ENCODE data around the gene EXOC8.

The EXOC8 gene

DNA sequence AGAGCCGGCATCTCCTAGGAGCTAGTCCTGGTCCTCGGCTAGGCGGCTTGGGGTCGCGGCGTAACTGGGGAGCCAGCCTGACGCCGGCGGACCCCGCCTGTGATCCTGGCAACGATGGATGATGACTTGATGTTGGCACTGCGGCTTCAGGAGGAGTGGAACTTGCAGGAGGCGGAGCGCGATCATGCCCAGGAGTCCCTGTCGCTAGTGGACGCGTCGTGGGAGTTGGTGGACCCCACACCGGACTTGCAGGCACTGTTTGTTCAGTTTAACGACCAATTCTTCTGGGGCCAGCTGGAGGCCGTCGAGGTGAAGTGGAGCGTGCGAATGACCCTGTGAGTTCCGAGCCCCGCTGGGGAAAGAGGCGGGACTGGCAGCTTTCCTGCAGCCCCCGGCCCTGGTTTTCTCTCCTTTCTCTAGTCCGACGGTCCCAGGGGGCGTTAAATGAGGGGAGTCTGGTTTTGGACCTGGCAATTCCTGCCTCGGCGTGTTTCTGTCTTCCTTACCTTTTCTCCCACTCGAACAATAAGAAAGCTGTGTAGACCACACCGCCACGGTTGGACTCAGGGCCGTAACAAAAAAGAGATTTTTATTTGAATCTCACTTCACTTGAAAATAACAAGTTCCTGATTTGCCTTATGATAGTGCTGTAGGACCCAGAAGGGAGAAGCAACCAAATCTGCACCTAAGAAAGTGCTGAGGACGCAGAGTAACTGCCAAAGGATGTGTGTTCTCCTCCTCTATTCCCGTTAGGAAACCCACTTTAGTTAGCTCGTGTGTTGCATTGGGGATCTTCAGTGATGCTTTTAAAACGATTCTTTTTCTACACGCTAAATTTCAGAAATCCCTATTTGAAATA, 847 bp upstream of the EXOC8 start, which contains the start of gene SPRTN:
SPRTN (plus strand) TSS at position 24 of the 859 bp plus-strand sequence; CDS start at position 115, 91 bp downstream.
- H3K4me3 ChIP-seq (replicated peaks in 1 of 2; ENCODE audit: low read depth in 2 of 2, low read length in 2 of 2) = peak within 1 kb of the TSS; percentile 93 to 99
- peak in 1 of 2 donors; percentile 22 for DNase-seq (ENCODE audit: low read depth in 2 of 2)
- TF ChIP-seq CTCF (IDR thresholded peaks at IDR 0.05; ENCODE audit: low read depth, low read length) = no peak

GRCh38 chr1:231337043-231337471, 595 bp downstream of the EXOC8 start:
- DNase-seq (ENCODE audit: low read depth in 2 of 2) = no peak
- no peak for TF ChIP-seq CTCF (IDR thresholded peaks at IDR 0.05; ENCODE audit: low read depth, low read length)

DNA sequence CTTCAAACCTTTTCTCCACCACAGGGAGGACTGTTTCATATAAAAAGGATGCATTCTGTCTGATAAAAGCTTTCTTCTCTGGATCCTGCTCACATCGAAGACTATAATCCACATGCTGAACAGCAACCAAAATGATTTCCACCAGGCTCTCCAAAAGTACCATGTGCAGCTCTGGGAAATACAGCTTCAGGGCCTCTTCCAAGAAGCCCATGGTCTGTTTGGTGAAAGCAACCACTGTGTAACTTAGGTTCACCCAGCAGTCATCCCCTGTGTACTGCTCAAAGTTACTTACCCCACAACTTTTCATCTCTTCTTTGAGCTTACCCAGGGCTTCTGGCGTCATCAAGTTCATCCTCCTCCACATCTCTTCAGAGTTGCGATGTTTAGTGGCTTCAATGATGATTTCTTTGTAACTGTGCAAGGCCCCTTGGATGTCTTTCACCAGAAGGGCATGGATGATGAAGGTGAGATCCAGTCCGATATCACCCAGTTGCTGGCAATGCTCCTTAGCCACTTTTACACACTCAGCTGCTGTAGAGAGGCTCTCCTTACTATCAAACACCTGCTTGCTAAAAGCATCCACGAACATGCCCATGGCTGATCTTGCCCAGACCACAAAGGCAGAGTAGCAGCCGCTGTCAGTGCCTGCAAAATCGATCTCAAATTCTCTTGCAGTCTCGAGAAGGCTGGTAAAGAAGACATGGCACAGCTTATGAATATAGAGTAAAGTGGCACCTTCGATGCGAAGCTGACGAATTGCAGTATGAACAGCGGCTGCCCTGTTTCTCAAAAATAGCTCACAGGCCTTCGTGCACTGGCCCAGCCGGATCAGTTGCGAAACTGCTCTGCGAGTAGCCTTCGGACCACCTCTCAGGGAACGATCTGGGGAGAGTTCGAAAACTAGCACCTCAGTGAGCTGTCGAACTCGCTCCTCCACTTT, 1.7 kb downstream of the EXOC8 start:
- TF ChIP-seq CTCF (IDR thresholded peaks at IDR 0.05; ENCODE audit: low read depth, low read length) = no peak
- DNase-seq (ENCODE audit: low read depth in 2 of 2) = no peak
- H3K4me3 ChIP-seq (replicated peaks in 1 of 2; ENCODE audit: low read depth in 2 of 2, low read length in 2 of 2) = peak overlapping the region; percentile 93 to 99

More at GRCh38 chr1:231337043-231337471, 595 bp downstream of the EXOC8 start:
- peak overlapping the region; percentile 93 to 99 for H3K4me3 ChIP-seq (replicated peaks in 1 of 2; ENCODE audit: low read depth in 2 of 2, low read length in 2 of 2)

DNA sequence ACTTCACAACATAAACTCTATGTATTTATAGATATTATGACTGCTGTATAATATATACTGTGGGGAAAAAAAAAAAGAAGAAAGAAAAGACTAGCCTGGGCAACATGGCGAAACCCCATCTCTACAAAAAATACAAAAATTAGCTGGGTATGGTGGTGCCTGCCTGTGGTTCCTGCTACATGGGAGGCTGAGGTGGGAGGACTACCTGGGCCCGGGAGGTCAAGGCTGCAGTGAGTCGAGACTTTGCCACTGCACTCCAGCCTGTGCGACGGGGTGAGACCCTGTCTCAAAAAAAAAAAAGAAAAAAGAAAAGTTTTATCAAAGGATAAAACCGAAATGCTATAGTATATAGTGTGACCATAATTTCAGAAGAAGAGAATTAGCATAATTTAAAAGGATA, 2.7 kb downstream of the EXOC8 start:
- no peak for TF ChIP-seq CTCF (IDR thresholded peaks at IDR 0.05; ENCODE audit: low read depth, low read length)
- no peak for DNase-seq (ENCODE audit: low read depth in 2 of 2)
- H3K4me3 ChIP-seq (replicated peaks in 1 of 2; ENCODE audit: low read depth in 2 of 2, low read length in 2 of 2) = peak overlapping the region; percentile 25 to 41

DNA sequence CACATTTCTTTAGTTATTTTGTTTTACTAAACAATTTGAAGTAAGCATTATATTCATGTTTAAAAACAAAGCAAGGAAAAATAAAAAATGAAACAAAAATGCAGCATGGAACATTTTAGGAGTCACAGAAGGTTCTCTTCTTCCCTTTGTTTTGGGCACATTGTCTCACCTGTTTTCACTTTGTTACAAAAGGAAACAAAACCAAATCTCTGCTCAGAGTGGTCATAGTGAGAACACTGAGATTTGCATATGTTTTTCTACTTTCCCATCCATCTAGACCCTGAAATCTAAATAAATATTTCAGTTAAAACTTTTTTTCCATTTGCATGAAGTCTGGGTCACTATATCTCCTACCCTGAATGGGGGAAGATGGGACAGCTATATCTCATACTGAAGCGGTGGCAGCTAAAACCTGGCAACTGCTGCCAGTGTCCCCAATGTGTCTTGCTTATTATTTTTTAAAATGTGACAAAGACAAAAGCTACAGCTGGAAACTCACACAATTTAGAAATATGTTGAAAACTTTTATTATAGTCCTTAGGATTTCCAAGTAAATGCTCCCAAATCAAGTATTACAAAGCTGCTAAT, 3.5 kb downstream of the EXOC8 start:
- DNase-seq (ENCODE audit: low read depth in 2 of 2) = no peak
- TF ChIP-seq CTCF (IDR thresholded peaks at IDR 0.05; ENCODE audit: low read depth, low read length) = no peak
- peak overlapping the region; percentile 29 to 41 for H3K4me3 ChIP-seq (replicated peaks in 1 of 2; ENCODE audit: low read depth in 2 of 2, low read length in 2 of 2)

- H3K4me3 ChIP-seq (replicated peaks in 1 of 2; ENCODE audit: low read depth in 2 of 2, low read length in 2 of 2) = no peak overlapping the region
- no peak for DNase-seq (ENCODE audit: low read depth in 2 of 2)
- no peak for TF ChIP-seq CTCF (IDR thresholded peaks at IDR 0.05; ENCODE audit: low read depth, low read length)
These were observed 4.9 kb downstream of the EXOC8 start for GRCh38 chr1:231332761-231333160.

Measured in cardiac fibroblast (primary cell).